CD14-positive monocyte (primary cell): ENCODE data around the gene RNF5. TPM values are rescaled to one million over a fixed set of nuclear protein-coding genes. Genes with fewer than 3 reads are reported as not detected.

Source experiments
- DNase-seq, 3 donors: peaks; one replicate each; pipeline ENCODE4 v3.0.0-alpha.2; 2011 to 2022
- H2AFZ ChIP-seq: 2 replicates; pipeline ENCODE4 v1.6.0; 2012; ENCODE audit warnings: mild to moderate bottlenecking, low read depth, low read length, inconsistent platforms; ENCODE audit not compliant: insufficient read depth, poor library complexity, severe bottlenecking
- H3K27ac ChIP-seq, 2 donors: 1 replicate in 1 of 2; 2 replicates in 1 of 2; pipeline ENCODE4 v1.5.1; 2012 to 2013; ENCODE audit warnings: low read length in 2 of 2, control low read depth in 1 of 2, inconsistent platforms in 1 of 2, low read depth in 1 of 2, mild to moderate bottlenecking in 1 of 2
- H3K27me3 ChIP-seq, 2 donors: one replicate each; pipeline versions ENCODE4 v1.6.0 to v1.6.1; 2011 to 2013; ENCODE audit warnings: low read length in 2 of 2; ENCODE audit not compliant: control insufficient read depth in 2 of 2, insufficient read depth in 2 of 2
- H3K36me3 ChIP-seq, 2 donors: replicated peaks in 1 of 2; 1 replicate in 1 of 2; 2 replicates in 1 of 2; pipeline versions ENCODE4 v1.5.1 to v1.6.1; 2012 to 2013; ENCODE audit warnings: low read length in 2 of 2, control low read depth in 1 of 2, inconsistent platforms in 1 of 2, mild to moderate bottlenecking in 1 of 2; ENCODE audit not compliant: insufficient read depth in 2 of 2, control insufficient read depth in 1 of 2
- H3K4me1 ChIP-seq, 2 donors: 1 replicate in 1 of 2; 2 replicates in 1 of 2; pipeline versions ENCODE4 v1.5.1 to v1.6.1; 2012 to 2013; ENCODE audit warnings: low read length in 2 of 2, control low read depth in 1 of 2, inconsistent platforms in 1 of 2, mild to moderate bottlenecking in 1 of 2, moderate library complexity in 1 of 2; ENCODE audit not compliant: insufficient read depth in 2 of 2, control insufficient read depth in 1 of 2
- H3K4me2 ChIP-seq: replicated peaks from 2 replicates; pipeline ENCODE3; 2012; ENCODE audit warnings: low read length, moderate library complexity, mild to moderate bottlenecking; ENCODE audit not compliant: poor library complexity, severe bottlenecking; ENCODE audit errors: extremely low read depth
- H3K4me3 ChIP-seq, 3 experiments: fragments of 200-600 bp in 1 of 3; sonication (generic) in 1 of 3; replicated peaks in 1 of 3; 1 replicate in 2 of 3; 2 replicates in 1 of 3; pipeline ENCODE4 v1.5.1; 2011 to 2013; ENCODE audit warnings: low read length in 3 of 3, mild to moderate bottlenecking in 3 of 3, control low read depth in 2 of 3, low read depth in 2 of 3, inconsistent platforms in 1 of 3, moderate library complexity in 1 of 3
- H3K79me2 ChIP-seq: 2 replicates; pipeline ENCODE4 v1.6.0; 2012; ENCODE audit warnings: mild to moderate bottlenecking, control low read depth, inconsistent platforms, low read length, moderate library complexity; ENCODE audit not compliant: insufficient read depth
- H3K9ac ChIP-seq: 2 replicates; pipeline ENCODE4 v1.6.0; 2017; ENCODE audit warnings: low read length, mild to moderate bottlenecking; ENCODE audit not compliant: insufficient read depth, poor library complexity, severe bottlenecking
- H3K9me3 ChIP-seq, 2 donors: replicated peaks in 1 of 2; 1 replicate in 1 of 2; 2 replicates in 1 of 2; pipeline versions ENCODE4 v1.5.1 to v1.6.1; 2012 to 2013; ENCODE audit warnings: low read length in 2 of 2, control low read depth in 1 of 2; ENCODE audit not compliant: control insufficient read depth in 1 of 2, insufficient read depth in 1 of 2
- H4K20me1 ChIP-seq: 2 replicates; pipeline ENCODE4 v1.6.0; 2012; ENCODE audit warnings: mild to moderate bottlenecking, low read length, control low read depth, moderate library complexity; ENCODE audit not compliant: insufficient read depth
- H3K27ac Mint-ChIP-seq, 7 donors: one replicate each; pipeline ENCODE4 v1.8.0; 2020; ENCODE audit warnings: mild to moderate bottlenecking in 7 of 7, mixed read lengths in 7 of 7, moderate library complexity in 6 of 7, inconsistent platforms in 2 of 7
- H3K27me3 Mint-ChIP-seq, 3 donors: one replicate each; pipeline ENCODE4 v1.8.0; 2021 to 2022; ENCODE audit warnings: low read depth in 3 of 3, mild to moderate bottlenecking in 3 of 3, mixed read lengths in 3 of 3, moderate library complexity in 3 of 3, inconsistent platforms in 1 of 3
- H3K36me3 Mint-ChIP-seq, 2 donors: one replicate each; pipeline ENCODE4 v1.8.0; 2020; ENCODE audit warnings: mixed read lengths in 2 of 2, inconsistent platforms in 1 of 2, mild to moderate bottlenecking in 1 of 2
- H3K4me1 Mint-ChIP-seq: one replicate; pipeline ENCODE4 v1.8.0; 2020; ENCODE audit warnings: mild to moderate bottlenecking, mixed read lengths
- H3K4me3 Mint-ChIP-seq, 2 donors: one replicate each; pipeline ENCODE4 v1.8.0; 2020; ENCODE audit warnings: mild to moderate bottlenecking in 2 of 2, mixed read lengths in 2 of 2, moderate library complexity in 1 of 2
- H3K9me3 Mint-ChIP-seq, 7 donors: one replicate each; pipeline ENCODE4 v1.8.0; 2020 to 2022; ENCODE audit warnings: mixed read lengths in 7 of 7, mild to moderate bottlenecking in 6 of 7, moderate library complexity in 6 of 7, inconsistent platforms in 2 of 7
- WGBS: methylation state at CpG from one replicate; pipeline ENCODE4 v1.1.5; 2013; ENCODE audit warnings: missing lambda C conversion rate; ENCODE audit not compliant: insufficient coverage; 5-methylcytosine and 5-hydroxymethylcytosine counted together
- intact Hi-C, 2 donors: fragments of 100-400 bp; cut with micrococcal nuclease; formaldehyde crosslinking; loops; one replicate each; pipeline versions ENCODE4 v1.15.0 to v1.15.1; 2023
- polyA plus RNA-seq, 3 donors: library from polyadenylated mRNA; depleted of rRNA in 1 of 3; unstranded in 2 of 3; stranded (reverse) in 1 of 3; fragments of 300-500 nt in 2 of 3; fragments of >200 nt in 1 of 3; fragmentation: Illumina TruSeq in 2 of 3; gene quantifications; 1 replicate in 2 of 3; 2 replicates in 1 of 3; pipeline ENCODE4 v1.2.3, GENCODE V29; 2012 to 2021
- TF ChIP-seq, protein P1 (sequence below): fragments of 200-600 bp; IDR thresholded peaks from one replicate; pipeline ENCODE4 v1.8.0; 2022; ENCODE audit warnings: antibody characterized with exemption, mild to moderate bottlenecking

The RNF5 gene
- polyA plus RNA-seq, 3 donors, result 62.2 to 108 (median 83.5) TPM

DNA sequence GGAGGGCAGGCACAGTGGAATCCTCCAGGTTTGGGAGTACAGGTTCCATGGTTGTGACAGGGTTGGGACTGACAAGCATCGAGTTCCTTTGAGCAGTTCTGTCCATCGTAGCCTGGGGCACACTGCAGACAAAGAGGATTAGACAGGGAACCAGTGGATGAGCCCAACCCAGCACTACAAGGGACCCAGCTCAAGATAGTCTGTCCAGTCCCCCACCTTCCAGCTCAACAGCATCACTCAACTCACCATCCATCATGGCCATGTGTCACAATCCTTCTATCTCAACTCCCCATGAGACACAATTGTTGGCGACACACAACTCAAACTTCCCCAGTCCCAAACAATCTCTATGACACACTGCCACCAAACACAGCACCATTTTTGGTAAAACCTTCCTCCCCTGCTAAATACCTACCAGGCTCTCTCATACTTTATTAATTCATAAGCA lies 26.1 kb downstream of the RNF5 start:
- intact Hi-C loops, result no loop called here
- no peak for DNase-seq
- Histone ChIP-seq H3K36me3 (no peaks in the 10 kb centered on the region), H4K20me1 (no peaks in the 10 kb centered on the region), H3K27ac (no peak overlapping the region), H3K9me3 (no peaks in the 10 kb centered on the region), H3K9ac (no peak overlapping the region), H3K4me2 (no peak overlapping the region), H3K4me3 (no peak overlapping the region), H3K27me3 (no peaks in the 10 kb centered on the region), H3K79me2 (no peaks in the 10 kb centered on the region), H2AFZ (no peak overlapping the region), H3K4me1 (no peaks in the 10 kb centered on the region)
- no peak overlapping the region for H3K27ac Mint-ChIP-seq
- H3K9me3 Mint-ChIP-seq, result peaks cover 0 to 6% (median 0%) of the 10 kb centered on the region in 7 donors
- H3K36me3 Mint-ChIP-seq, result no peaks in the 10 kb centered on the region
- 93% methylated on average over 3 of the region's 3 CpGs for WGBS
- no peak overlapping the region for H3K4me3 Mint-ChIP-seq
- TF ChIP-seq, protein P1, sequence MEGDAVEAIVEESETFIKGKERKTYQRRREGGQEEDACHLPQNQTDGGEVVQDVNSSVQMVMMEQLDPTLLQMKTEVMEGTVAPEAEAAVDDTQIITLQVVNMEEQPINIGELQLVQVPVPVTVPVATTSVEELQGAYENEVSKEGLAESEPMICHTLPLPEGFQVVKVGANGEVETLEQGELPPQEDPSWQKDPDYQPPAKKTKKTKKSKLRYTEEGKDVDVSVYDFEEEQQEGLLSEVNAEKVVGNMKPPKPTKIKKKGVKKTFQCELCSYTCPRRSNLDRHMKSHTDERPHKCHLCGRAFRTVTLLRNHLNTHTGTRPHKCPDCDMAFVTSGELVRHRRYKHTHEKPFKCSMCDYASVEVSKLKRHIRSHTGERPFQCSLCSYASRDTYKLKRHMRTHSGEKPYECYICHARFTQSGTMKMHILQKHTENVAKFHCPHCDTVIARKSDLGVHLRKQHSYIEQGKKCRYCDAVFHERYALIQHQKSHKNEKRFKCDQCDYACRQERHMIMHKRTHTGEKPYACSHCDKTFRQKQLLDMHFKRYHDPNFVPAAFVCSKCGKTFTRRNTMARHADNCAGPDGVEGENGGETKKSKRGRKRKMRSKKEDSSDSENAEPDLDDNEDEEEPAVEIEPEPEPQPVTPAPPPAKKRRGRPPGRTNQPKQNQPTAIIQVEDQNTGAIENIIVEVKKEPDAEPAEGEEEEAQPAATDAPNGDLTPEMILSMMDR, result no peak
- peaks cover 8 to 22% (median 16%) of the 10 kb centered on the region in 3 donors for H3K27me3 Mint-ChIP-seq
- no peaks in the 10 kb centered on the region for H3K4me1 Mint-ChIP-seq

DNA sequence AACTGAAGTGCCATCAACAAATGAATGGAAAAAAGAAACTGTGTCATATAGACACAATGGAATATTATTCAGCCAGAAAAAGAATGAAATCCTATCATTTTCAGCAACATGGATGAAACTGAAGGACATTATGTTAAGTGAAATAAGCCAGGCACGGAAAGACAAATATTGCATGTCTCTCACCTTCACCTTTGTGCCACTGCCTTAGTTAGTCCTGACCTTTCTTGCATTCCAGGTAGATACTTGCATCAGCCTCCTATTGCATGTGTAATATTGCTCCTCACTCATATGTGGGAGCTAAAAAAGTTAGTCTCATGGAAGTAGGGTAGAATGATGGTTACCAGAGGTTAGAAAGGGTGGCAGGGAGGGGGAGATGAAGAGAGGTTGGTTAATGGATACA lies 30.8 kb downstream of the RNF5 start:
- H3K27me3 Mint-ChIP-seq, result peaks cover 10 to 14% (median 14%) of the 10 kb centered on the region in 3 donors
- intact Hi-C loops, result no loop called here
- WGBS, result no CpG with 5 or more reads among the region's 1 CpG
- Histone ChIP-seq H3K36me3 (no peaks in the 10 kb centered on the region), H3K4me2 (no peak overlapping the region), H2AFZ (no peak overlapping the region), H3K4me1 (no peaks in the 10 kb centered on the region), H3K27ac (no peak overlapping the region), H3K27me3 (no peaks in the 10 kb centered on the region), H3K9ac (no peak overlapping the region), H3K9me3 (no peaks in the 10 kb centered on the region), H4K20me1 (no peaks in the 10 kb centered on the region), H3K4me3 (no peak overlapping the region), H3K79me2 (no peaks in the 10 kb centered on the region)
- H3K4me3 Mint-ChIP-seq, result no peak overlapping the region
- no peak for DNase-seq
- H3K4me1 Mint-ChIP-seq, result peaks cover 2% of the 10 kb centered on the region
- no peaks in the 10 kb centered on the region for H3K36me3 Mint-ChIP-seq
- H3K27ac Mint-ChIP-seq, result no peak overlapping the region
- H3K9me3 Mint-ChIP-seq, result peaks cover 0 to 6% (median 0%) of the 10 kb centered on the region in 7 donors
- TF ChIP-seq, protein P1, result no peak
